HG03095 (cell line): ENCODE data around the gene DTL.
A peak's percentile ranks its signal among the peaks of the same experiment; 100 is the strongest.
"Not testable (repeated sequence)": the region's sequence is repeated elsewhere in the genome, so short reads cannot be mapped to it uniquely, and the experiment has no call there.

ENCODE experiments used
- ATAC-seq: cut with Tn5 transposase; IDR thresholded peaks from one replicate; pipeline ENCODE4 v1.9.1; 2021; ENCODE audit warnings: moderate library complexity; ENCODE audit not compliant: unreplicated experiment

Gene DTL, protein sequence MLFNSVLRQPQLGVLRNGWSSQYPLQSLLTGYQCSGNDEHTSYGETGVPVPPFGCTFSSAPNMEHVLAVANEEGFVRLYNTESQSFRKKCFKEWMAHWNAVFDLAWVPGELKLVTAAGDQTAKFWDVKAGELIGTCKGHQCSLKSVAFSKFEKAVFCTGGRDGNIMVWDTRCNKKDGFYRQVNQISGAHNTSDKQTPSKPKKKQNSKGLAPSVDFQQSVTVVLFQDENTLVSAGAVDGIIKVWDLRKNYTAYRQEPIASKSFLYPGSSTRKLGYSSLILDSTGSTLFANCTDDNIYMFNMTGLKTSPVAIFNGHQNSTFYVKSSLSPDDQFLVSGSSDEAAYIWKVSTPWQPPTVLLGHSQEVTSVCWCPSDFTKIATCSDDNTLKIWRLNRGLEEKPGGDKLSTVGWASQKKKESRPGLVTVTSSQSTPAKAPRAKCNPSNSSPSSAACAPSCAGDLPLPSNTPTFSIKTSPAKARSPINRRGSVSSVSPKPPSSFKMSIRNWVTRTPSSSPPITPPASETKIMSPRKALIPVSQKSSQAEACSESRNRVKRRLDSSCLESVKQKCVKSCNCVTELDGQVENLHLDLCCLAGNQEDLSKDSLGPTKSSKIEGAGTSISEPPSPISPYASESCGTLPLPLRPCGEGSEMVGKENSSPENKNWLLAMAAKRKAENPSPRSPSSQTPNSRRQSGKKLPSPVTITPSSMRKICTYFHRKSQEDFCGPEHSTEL

DNA sequence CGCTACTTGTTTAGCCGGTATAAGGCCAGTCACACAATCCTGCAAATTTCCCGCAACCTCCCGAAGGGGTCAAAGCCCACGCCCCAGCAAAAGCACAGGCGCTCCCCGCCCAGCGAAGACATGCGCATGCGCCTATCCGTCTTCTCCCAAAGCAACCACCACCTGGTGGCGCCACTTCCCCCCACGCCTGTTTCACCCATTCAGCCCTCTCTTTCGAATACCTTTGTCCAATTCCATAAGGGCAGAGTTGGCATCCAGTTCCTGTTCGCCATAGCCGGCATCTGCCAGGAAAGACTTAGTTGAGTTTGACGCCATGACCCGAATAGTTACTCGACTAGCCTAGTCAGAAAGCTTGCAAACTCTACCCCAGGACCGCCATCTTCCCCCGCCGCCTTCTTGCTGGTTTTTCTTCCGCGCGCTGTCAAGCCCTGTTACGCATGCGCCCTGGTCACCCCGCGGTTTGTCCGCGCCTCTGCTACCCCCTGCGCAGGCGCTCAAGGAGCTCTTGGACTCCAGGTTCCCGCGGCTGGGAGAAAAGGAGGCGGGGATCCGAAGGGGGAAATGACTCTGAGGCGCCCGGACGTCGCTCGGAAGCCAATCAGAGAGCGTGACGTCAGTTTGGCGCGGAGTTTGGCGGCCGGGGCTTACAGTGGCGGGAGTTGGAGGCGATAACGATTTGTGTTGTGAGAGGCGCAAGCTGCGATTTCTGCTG, at the start of gene DTL, which contains the start of gene INTS7:
TSS of gene DTL (plus strand) at position 626 of the 712 bp plus-strand sequence. CDS start 143 bp downstream, outside the sequence.
TSS of gene INTS7 (minus strand) at position 435 of the 712 bp plus-strand sequence. CDS start at position 315, 120 bp downstream.
- peak; percentile 70 for ATAC-seq

- ATAC-seq: no peak
Observed at GRCh38 chr1:211986628-211987254, 48.8 kb upstream of the DTL start.

DNA sequence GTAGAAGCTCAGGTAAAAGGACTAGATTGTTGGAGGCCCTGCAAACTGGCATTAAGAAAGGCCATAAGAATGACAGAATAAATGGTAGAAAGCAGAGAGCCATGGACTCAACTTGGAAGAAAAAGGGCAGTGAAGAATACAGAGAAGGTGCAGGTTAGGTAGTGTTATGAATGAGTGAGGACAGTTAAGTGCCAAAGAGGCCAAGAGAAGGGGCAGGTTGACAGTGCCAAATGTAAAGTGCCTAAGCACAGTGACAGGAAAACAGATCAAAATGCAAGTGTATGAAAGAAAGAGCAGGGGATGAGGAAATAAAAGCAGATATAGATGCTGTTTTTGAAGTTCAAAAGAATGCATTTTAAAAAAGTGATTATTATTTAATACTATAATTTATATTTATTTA, 43.9 kb upstream of the DTL start:
- ATAC-seq: no peak

GRCh38 chr1:211997426-211997825, 38.1 kb upstream of the DTL start:
- ATAC-seq: not testable (repeated sequence)

- ATAC-seq: no peak
Observed at GRCh38 chr1:212002536-212002935, 33.0 kb upstream of the DTL start.

DNA sequence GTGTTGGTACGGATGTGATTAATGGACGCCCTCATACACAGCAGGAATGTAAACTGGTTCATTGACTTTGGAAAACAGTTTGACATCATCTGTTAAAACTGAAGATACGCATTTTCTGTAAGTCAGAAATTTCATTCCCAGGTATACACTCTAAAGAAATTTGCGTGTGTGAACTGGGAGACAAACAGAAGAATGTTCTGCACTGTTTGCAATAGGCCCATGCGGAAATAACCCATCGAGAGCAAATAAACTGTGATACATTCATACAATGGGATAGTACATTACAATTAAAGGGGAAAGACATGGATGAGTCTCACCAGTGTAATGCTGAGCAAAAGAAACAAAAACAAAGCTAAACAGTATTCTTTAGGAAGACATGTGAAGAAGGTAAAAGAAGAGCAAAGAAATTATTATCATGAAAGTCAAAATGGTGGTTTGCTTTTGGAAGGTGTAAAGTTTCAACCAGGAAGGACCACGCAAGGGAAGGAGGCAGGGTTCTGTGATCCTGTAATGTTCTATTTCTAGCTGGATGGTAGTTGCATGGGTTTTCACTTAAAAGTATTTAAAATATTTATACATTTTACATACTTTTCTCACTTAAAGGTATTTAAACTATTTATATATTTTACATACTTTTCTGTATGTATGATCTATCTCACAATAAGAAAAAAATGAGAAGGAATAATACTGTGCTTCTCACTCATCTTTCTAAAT, 30.5 kb upstream of the DTL start:
- no peak for ATAC-seq

DNA sequence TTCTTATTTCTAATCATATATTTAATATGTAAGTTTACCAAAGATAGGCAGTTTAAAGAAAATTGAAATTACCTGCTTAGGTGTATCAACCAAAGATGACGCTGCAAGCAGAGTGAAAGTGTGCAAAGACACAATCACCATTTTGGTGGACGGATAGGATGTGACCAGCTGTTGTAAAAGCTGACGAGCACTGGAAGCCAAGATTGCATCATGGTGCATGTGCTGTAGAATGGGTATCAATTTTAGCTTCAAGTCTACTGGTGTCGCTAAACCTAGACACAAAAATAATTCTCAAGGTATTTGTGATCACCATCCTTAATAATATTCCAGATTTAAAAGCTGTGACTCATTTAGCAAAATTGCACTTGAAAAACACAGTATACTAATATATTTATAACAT, 28.4 kb upstream of the DTL start:
- ATAC-seq: no peak

DNA sequence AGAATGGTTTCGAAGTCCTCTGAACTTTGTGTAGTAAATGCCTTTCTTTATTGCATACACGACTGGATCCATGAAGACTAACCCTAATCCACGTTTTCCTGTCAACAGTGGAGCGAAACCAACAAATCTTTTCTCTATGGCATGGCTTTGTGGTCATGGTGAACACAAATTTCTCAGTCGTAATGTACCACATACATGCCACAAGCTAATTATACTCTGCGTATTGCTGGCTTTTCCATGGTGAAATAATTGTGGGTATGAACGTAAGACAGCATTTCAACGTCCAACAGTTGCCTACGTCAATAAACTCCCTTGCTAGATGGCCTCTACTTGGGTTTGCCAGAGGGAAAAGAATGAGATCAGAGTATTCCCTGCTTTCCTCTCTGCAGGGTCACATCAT, 27.7 kb upstream of the DTL start:
- ATAC-seq: no peak

DNA sequence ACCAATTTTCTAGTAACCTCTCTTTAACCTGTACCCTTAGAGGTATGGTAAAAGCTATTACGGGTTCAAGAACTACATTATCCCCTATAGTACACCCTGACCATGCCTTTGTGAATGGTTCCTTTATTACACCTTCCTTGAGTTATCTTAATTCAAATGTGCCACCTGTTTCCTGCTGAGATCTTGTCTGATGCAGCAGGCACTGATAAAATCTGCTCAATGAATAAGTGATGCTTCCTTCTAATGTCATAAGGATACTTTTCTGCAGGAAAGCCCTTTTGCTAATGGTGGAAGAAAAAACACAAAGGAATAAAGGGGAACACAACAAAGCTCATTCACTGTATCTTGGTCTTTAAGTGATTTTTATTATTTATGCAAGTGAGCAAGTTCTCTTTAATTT, 26.0 kb upstream of the DTL start:
- ATAC-seq: no peak

GRCh38 chr1:212010004-212010403, 25.5 kb upstream of the DTL start:
- ATAC-seq: no peak

DNA sequence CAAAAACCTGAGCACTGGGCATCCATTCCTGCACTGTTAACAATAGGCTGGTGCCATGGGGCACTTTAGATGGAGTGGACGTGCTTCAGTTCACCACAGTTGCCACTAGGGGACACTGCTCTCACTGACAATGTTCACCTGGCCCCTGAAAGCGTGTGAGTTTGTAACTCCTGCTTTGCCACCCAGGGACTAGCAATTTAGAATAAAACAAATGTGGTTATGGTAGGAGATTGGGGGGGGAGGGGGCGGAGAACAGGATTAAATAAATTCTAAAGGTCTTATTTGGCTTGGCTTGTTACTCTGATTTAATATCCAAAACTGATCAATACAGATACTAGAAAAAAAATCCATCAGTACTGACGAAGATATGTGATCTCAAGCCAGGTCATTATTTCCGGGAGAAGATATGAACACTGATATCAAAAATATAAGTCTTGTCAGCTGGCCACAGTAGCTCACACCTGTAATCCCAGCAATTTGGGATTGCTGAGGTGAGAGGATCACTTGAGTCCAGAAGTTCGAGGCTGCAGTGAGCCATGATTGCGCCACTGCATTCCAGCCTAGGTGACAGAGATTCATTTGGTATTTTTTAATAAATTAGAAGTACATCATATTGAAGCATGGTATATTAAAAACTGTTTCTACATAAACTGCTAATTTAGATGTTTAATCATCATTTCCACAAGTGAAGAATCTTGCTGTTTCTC, 23.4 kb upstream of the DTL start:
- ATAC-seq: peak; percentile 94

DNA sequence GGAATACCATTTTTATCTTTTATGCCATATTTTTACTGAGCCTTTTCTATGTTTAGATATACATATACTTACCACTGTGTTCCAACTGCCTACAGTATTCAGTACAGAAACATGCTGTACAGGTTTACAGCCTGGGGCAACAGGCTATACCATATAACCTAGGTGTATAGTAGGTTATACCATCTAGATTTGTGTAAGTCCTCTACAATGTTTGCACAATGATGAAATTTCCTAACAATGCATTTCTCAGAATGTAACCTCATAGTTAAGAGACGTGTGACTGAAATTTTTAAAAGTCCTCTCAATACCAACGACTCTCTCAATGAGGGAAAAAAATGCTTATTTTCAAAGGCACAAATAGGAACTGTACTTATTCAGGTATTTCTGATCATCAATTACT, 21.9 kb upstream of the DTL start:
- ATAC-seq: no peak

DNA sequence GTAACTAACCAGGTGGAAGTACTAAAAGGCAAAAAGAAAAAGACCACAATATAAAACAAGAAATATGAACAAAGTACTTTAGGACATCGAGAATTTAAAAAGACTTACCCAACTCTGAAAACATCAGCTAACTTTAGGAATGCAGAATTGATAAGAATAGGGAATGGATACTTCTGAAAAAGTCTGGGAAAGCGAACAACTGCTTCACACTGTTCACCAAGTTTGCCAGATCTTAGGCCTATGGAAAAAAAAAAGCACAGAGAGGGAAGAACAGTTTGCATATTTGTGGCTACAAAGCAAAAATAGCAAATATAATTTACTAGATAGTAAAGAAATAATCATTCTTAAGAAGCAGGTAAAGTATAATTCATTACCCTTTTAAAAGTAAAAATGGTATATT, 14.6 kb upstream of the DTL start:
- ATAC-seq: no peak

GRCh38 chr1:212021563-212021962, 14.0 kb upstream of the DTL start:
- ATAC-seq: no peak

DNA sequence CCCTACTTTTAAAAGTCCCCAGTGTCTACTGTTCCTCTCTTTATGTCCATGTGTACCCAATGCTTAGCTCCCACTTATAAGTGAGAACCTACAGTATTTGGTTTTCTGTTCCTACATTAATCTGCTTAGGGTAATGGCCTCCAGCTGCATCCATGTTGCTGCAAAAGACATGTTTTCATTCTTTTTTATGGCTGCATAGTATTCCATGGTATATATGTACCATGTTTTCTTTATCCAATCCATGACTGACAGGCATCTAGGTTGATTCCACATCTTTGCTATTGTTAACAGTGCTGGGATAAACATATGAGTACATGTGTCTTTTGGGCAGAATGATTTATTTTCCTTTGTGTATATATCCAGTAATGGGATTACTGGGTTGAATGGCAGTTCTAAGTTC, 12.6 kb upstream of the DTL start:
- not testable (repeated sequence) for ATAC-seq

- no peak for ATAC-seq
Observed at GRCh38 chr1:212024469-212025149, 10.9 kb upstream of the DTL start.

DNA sequence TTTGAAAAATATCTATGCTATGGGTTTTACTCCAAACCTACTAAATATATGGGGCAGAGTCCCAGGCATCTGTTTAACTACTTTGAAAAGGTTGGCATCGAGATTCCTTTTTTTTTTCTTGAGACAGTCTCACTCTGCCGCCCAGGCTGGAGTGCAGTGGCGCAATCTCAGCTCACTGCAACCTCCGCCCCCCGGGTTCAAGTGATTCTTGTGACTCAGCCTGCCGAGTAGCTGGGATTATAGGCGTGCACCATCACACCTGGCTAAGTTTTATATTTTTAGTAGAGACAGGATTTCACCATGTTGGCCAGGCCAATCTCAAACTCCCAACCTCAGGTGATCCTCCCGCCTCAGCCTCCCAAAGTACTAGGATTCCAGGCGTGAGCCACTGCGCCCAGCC, 7.8 kb upstream of the DTL start:
- ATAC-seq: not testable (repeated sequence)

DNA sequence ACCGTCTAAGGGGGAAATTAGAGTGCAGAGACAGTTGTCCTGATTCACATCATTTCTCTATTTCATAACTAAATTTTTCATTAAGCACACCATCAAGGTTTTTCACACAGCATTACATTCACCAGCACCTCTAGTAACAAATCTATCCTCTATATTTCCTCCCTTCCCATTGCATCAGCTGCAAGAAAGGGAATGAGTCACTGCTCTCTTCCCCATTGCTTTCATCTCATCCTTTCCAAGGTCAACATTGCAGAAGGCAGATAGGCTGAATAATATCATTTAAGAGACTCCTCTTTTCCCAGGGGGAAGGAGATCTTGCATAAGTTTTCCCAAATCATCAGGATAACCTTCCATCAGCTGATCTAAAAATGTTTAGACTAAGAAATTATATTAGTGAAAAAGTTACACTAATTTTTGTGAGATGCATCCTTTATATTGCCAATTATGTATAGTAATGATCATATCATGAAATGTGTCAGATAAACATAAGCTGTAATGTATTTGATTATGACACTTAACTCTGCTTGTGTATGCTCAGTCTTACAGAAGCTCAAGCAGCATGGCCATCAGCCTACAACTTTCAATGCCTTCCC, 4.5 kb upstream of the DTL start:
- no peak for ATAC-seq
